Renal cortex interstitium (tissue), 11 donors: ENCODE measurements around the gene TAS2R43. TPM values are rescaled to one million over a fixed set of nuclear protein-coding genes. Genes with fewer than 3 reads are reported as not detected.
"Not testable (repeated sequence)": the region's sequence is repeated elsewhere in the genome, so short reads cannot be mapped to it uniquely, and the experiment has no call there.

Source experiments
- DNase-seq, 11 donors: peaks; one replicate each; pipeline ENCODE4 v3.0.0-alpha.2; 2013; ENCODE audit warnings: low read depth in 9 of 11, low spot score in 4 of 11; ENCODE audit errors: extremely low read depth in 1 of 11
- polyA plus RNA-seq, 3 donors: library from polyadenylated mRNA; unstranded; fragments of 120-200 nt; gene quantifications; one replicate each; pipeline ENCODE4 v1.2.1, GENCODE V29; 2013; ENCODE audit not compliant: insufficient read length in 3 of 3

Gene TAS2R43
- polyA plus RNA-seq, 3 donors: 0.19 to 0.54 (median 0.20) TPM

GRCh38 chr12:11069854-11070365 is 22.2 kb downstream of the TAS2R43 start:
- DNase-seq: no peak

GRCh38 chr12:11067514-11067913 is 24.6 kb downstream of the TAS2R43 start:
- no peak for DNase-seq

- DNase-seq: not testable (repeated sequence)
Observed at GRCh38 chr12:11062194-11062593, 29.9 kb downstream of the TAS2R43 start, which contains the start of gene TAS2R46. Gene TAS2R46, minus strand, starts transcription at chr12:11062294. Its CDS starts 0 bp downstream, at chr12:11062294.

- no peak for DNase-seq
Observed at GRCh38 chr12:11059784-11060183, 32.3 kb downstream of the TAS2R43 start.

- no peak for DNase-seq
Observed at GRCh38 chr12:11059041-11059440, 33.1 kb downstream of the TAS2R43 start.

- no peak for DNase-seq
Observed at GRCh38 chr12:11055306-11055705, 36.8 kb downstream of the TAS2R43 start.

GRCh38 chr12:11049806-11050531 is 42.1 kb downstream of the TAS2R43 start:
- not testable (repeated sequence) for DNase-seq

GRCh38 chr12:11041366-11041765 is 50.7 kb downstream of the TAS2R43 start:
- not testable (repeated sequence) for DNase-seq

Other genes starting within 250 kb of the TAS2R43 start
- 10 to 100 TPM in 1 of 3 donors, 1 to 10 TPM in 2; 5.6 to 14.4 (median 8.8) TPM for gene PRR4, start 242.8 kb downstream of the TAS2R43 start, polyA plus RNA-seq
- gene PRH1, start 208.1 kb downstream of the TAS2R43 start, polyA plus RNA-seq: 10 to 100 TPM; 13.0 to 18.0 (median 15.2) TPM
- gene TAS2R13, start 182.8 kb downstream of the TAS2R43 start, polyA plus RNA-seq: under 1 TPM in 1 of 3 donors, not detected in 2; 0.24 TPM
- under 1 TPM in 2 of 3 donors, not detected in 1; 0.56 TPM for gene PRH2, start 163.1 kb downstream of the TAS2R43 start, polyA plus RNA-seq
- 1 to 10 TPM; 3.0 to 6.0 (median 3.1) TPM for gene TAS2R14, start 153.1 kb downstream of the TAS2R43 start, polyA plus RNA-seq
- under 1 TPM in 1 of 3 donors, not detected in 2; 0.20 TPM for gene TAS2R50, start 105.4 kb downstream of the TAS2R43 start, polyA plus RNA-seq
- gene TAS2R20, start 94.0 kb downstream of the TAS2R43 start, polyA plus RNA-seq: 1 to 10 TPM; 1.1 to 4.0 (median 1.9) TPM
- 1 to 10 TPM; 1.1 to 2.5 (median 1.8) TPM for gene TAS2R19, start 69.7 kb downstream of the TAS2R43 start, polyA plus RNA-seq
- 1 to 10 TPM; 1.1 to 2.9 (median 1.4) TPM for gene TAS2R31, start 60.9 kb downstream of the TAS2R43 start, polyA plus RNA-seq
- gene TAS2R46, start 30.0 kb downstream of the TAS2R43 start, polyA plus RNA-seq: not detected
- gene TAS2R30, start 42.3 kb upstream of the TAS2R43 start, polyA plus RNA-seq: under 1 TPM; 0.12 to 0.23 (median 0.22) TPM
- 10 to 100 TPM; 14.9 to 18.5 (median 17.9) TPM for gene SMIM10L1, start 78.9 kb upstream of the TAS2R43 start, polyA plus RNA-seq
- under 1 TPM in 1 of 3 donors, not detected in 2; 0.10 TPM for gene TAS2R42, start 94.6 kb upstream of the TAS2R43 start, polyA plus RNA-seq
- gene PRB3, start 177.4 kb upstream of the TAS2R43 start, polyA plus RNA-seq: not detected
- gene PRB4, start 218.1 kb upstream of the TAS2R43 start, polyA plus RNA-seq: not detected